ENCODE results near the gene NIN.
"Not testable (repeated sequence)": the region's sequence is repeated elsewhere in the genome, so short reads cannot be mapped to it uniquely, and the experiment has no call there.

Gene NIN

GRCh38 chr14:50816395-50817047, 14.4 kb downstream of the NIN start:
- DNase-seq (ENCODE audit: low read depth), result no peak

- not testable (repeated sequence) for DNase-seq (ENCODE audit: low read depth)
These were observed 15.4 kb downstream of the NIN start for GRCh38 chr14:50815526-50815925.

GRCh38 chr14:50815058-50815457, 15.9 kb downstream of the NIN start:
- DNase-seq (ENCODE audit: low read depth), result not testable (repeated sequence)

- DNase-seq (ENCODE audit: low read depth), result no peak
These were observed 16.8 kb downstream of the NIN start for GRCh38 chr14:50814161-50814560.

- no peak for DNase-seq (ENCODE audit: low read depth)
These were observed 17.5 kb downstream of the NIN start for GRCh38 chr14:50813544-50813863.

- DNase-seq (ENCODE audit: low read depth), result no peak
These were observed 18.0 kb downstream of the NIN start for GRCh38 chr14:50812856-50813543.

- no peak for DNase-seq (ENCODE audit: low read depth)
These were observed 18.8 kb downstream of the NIN start for GRCh38 chr14:50812180-50812579.

- no peak for DNase-seq (ENCODE audit: low read depth)
These were observed 22.9 kb downstream of the NIN start for GRCh38 chr14:50808053-50808452.

GRCh38 chr14:50806241-50806933, 24.6 kb downstream of the NIN start:
- DNase-seq (ENCODE audit: low read depth), result no peak

GRCh38 chr14:50805396-50805795, 25.6 kb downstream of the NIN start:
- DNase-seq (ENCODE audit: low read depth), result no peak

- DNase-seq (ENCODE audit: low read depth), result no peak
These were observed 26.7 kb downstream of the NIN start for GRCh38 chr14:50804181-50804721.

- no peak for DNase-seq (ENCODE audit: low read depth)
These were observed 29.3 kb downstream of the NIN start for GRCh38 chr14:50801706-50802105.

- DNase-seq (ENCODE audit: low read depth), result no peak
These were observed 30.9 kb downstream of the NIN start for GRCh38 chr14:50800032-50800431.

- no peak for DNase-seq (ENCODE audit: low read depth)
These were observed 32.9 kb downstream of the NIN start for GRCh38 chr14:50798048-50798421.

GRCh38 chr14:50797250-50798047, 33.5 kb downstream of the NIN start:
- DNase-seq (ENCODE audit: low read depth), result no peak

GRCh38 chr14:50796390-50796789, 34.6 kb downstream of the NIN start:
- no peak for DNase-seq (ENCODE audit: low read depth)

GRCh38 chr14:50795909-50796308, 35.1 kb downstream of the NIN start:
- DNase-seq (ENCODE audit: low read depth), result no peak

- no peak for DNase-seq (ENCODE audit: low read depth)
These were observed 35.8 kb downstream of the NIN start for GRCh38 chr14:50795142-50795541.

- no peak for DNase-seq (ENCODE audit: low read depth)
These were observed 36.8 kb downstream of the NIN start for GRCh38 chr14:50794068-50794645.

GRCh38 chr14:50792634-50793068, 38.3 kb downstream of the NIN start:
- no peak for DNase-seq (ENCODE audit: low read depth)

GRCh38 chr14:50792051-50792477, 38.9 kb downstream of the NIN start:
- no peak for DNase-seq (ENCODE audit: low read depth)

GRCh38 chr14:50791201-50791600, 39.8 kb downstream of the NIN start:
- DNase-seq (ENCODE audit: low read depth), result no peak
